Iris pigment epithelial cell (primary cell): ENCODE measurements around the gene MED12L.

Source experiments
- DNase-seq: peaks from one replicate; pipeline ENCODE4 v3.0.0-alpha.2; 2011; ENCODE audit warnings: low read depth

The MED12L gene

DNA sequence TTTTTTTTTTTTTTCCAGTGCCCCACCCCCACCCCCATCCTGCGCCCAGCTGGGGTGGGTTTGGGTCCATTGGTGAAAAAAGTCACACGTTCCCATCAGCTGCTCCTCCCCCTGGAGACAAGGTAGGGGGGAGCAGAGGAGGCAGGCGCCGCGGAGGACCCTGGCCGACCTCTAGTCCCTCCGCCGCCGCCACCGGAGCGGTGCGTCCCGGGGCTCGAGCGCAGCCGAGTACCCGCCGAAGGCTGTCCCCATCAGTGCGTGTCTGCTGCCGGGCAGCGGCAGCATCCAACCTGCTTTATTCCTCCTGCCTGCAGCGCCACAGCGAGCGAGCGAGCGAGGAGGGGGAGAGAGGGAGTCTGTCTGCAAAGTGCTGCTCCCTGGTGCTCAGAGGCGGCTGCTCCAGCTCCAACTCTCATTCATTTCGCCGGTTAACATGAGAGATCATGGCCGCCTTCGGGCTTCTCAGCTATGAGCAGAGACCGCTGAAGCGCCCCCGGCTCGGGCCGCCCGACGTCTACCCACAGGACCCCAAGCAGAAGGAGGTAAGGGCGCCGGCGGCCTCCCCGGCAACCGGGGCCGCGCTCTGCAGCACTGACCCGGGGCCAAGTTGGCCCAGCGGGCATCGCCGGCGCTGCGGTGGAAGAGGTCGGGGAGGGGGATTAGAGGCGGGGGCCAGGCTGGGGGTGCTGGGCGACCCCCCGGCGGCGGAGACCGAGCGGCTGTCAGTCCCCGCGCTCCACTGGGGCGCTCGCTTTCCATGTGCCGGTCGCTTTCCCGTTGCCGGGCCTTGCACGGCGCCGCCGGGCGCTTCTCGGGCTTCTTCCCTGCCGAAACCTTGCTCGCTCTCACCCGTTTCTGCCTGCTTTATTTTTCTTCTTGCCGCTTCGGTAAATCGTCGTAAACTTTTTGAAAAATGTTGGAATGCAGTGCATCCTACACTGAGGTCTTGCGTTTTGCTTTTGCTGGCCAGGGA lies 1.3 kb downstream of the MED12L start:
- peak; percentile 93 for DNase-seq

DNA sequence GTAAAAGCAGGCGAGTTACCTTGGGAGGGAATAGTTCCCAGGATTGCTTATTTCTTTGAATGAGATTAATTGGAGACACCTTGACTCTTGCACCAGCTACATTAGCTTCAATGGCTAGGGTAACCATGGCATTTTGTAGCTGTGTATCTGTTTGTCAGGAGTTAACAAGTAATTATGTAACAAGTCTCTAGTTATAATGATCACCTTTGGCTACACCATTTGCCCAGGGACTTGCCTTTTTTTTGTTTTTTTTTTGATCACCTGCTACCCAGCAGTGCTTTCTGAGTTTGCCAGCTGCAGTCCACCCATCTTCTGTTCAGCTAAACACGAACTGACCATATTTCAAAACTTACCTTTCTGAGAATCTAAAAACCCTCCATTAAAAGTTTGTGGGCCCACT lies 2.2 kb downstream of the MED12L start:
- DNase-seq, result no peak

DNA sequence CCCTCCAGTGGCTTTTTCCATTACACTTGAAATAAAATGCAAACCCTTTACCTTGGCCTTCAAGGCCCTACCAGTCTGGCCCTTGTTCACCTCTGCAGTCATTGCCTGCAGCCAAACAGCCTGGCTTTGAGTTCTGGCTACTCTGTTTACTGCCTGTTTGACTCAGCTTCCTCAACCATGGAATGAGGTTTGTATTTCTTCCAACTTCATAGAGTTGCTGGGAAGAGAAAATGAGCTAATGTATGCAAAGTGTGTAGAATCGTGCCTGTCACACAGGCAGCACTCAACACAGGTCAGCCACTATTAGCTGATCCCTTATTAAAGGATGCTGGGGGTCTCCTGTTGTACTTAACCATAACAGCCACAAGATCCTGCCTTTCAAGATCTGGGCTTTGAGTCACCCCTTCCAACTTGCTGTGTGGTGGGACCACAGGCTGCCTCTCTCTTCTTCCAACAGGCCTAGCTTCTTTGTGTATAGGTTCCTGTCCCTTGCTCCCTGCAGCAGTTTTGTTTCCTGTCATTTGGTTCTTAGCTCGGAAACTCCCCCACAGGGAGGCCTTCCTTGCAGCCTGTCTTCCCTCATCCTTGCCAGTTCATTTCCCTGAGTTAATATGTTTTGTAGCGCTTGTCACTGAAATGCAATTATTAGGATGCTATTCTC lies 6.4 kb downstream of the MED12L start:
- DNase-seq, result peak; percentile 10

DNA sequence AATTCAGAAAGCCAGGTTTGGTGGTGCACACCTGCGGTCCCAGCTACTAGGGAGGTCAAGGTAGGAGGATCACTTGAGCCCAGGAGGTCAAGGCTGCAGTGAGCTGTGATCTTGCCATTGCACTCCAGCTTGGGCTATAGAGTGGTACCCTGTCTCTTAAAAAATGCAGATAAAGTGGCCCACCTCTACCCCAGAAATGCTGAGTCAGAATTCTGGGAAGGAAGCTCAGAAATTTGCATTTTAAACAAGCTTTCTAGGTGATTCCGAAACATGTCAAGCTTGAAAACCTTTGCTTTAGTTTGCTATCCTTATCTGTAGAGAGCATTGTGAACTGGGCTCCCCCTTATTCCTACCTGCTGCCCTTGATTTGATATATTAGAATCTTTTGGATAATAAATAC lies 7.7 kb downstream of the MED12L start:
- no peak for DNase-seq

DNA sequence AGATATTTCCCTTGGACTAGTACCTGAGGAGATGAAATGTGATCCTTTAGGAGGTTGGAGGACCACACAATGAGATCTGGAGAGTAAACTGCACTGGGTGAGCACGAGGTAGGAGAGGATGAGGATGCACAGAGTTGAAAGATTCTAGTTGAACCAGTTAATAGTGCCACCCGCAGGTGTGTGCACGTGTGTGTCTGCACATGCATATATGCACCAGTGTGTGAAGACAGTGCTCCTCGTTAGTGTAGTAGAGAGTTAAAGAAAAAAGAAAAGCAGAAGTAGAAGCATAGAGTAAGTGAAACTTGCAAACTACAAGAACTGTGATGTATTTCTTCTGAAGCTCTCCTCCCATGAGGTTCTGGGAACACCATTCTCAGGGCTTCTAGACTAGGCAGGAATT lies 8.4 kb downstream of the MED12L start:
- DNase-seq, result no peak

DNA sequence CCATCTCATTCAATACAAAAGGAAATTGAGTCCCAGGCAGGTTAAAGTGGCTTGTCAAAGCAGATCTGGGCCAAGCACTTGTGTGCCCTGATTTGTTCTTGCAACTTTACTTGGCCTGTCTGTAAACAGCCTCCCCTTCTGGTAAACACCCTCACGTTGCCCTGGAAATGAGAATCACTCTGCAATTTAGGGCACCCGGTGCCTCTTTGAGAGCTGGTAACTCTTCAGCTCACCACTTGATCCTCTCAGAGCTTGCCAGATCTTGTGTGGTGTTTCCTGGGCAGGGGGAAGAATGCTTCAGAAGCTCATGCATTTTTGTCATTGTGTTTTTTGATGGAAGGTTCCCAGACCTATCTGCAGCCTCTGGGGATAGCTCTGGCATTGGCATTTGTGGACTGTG lies 11.3 kb downstream of the MED12L start:
- no peak for DNase-seq

DNA sequence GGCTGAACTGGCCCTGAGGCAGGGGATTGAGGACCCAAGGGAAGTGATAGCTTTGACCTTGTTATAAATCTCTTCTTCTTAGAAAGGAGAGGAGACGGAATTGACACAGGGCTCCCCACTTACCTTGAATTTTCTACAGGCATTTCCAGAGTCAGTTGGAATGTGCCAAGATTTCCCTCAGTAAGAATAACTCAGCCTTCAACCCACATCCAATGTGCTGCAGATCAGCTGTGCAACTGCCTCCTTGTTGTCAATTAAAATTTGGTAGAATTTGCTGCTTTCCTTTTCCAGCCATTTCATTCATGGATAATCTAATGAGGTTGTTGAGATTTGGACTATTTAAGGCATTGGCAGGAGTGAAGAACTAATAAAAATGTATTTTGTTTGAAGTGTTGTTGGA lies 14.6 kb downstream of the MED12L start:
- DNase-seq, result no peak

DNA sequence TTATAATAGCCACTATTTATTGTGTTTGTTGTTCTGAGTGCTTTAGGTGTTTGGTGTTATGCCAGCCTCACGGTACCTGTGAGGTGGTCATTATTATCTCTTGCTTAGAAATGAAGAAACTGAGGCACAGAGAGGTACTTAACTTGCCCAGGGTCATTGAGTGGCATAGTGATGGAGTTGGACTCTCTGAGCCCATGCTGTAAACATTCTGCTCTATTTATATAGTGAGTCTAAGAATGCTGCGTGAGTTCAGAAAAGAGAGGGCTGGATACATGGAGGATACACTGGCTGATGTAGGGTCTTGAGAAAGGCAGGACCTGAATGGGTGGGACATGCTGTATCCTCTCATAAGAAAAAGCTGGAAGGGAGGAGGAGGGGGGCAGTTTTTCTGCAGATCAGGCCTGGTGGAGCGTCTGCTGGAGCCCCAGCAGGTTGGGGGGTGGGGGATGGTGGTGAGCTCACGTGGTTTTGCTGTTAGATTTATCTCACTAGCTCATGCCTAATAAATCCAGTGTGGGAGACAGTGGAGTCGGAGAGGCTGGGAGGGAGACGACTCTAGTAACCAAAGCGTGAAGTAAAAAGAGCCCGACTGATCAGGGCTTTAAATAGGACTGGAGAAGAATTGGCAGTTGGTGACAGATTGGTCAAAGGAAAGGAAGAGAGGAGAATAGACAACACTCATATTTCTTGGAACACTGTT lies 16.0 kb downstream of the MED12L start:
- no peak for DNase-seq

DNA sequence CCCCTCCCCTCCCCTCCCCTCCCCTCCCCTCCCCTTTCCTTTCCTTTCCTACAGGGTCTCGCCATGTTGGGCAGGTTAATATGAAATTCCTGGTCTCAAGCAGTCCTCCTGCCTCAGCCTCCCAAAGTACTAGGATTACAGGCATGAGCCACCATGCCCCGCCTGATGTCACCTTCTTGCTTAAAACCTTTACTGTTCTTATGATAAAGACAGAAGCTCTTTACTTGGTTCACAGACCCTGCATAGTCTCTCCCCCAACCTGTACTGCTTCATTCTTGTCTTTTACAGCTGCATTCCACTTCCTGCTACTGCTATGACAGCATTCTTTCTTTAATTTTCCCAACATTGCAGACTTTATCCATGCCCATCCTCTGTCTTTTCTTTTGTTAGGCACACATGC lies 20.8 kb downstream of the MED12L start:
- DNase-seq, result no peak

DNA sequence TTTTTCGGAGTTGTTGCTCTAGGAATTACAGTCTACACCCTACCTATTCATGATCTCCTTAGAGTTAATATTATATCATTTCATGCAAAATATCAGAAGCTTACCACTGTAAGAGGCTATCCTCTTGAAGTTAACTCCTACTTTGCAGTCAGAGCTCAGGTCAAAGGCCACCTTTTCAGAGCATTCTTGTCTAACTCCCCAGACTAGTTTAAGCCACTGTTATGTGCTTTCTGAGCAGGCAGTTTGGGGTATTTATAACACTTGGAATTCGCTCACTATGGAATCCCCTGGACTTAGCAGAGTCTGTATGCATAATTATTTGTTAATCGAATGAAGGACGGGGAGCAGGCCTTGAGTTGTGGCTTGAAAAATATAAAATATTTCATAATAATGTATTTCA lies 21.7 kb downstream of the MED12L start:
- no peak for DNase-seq

DNA sequence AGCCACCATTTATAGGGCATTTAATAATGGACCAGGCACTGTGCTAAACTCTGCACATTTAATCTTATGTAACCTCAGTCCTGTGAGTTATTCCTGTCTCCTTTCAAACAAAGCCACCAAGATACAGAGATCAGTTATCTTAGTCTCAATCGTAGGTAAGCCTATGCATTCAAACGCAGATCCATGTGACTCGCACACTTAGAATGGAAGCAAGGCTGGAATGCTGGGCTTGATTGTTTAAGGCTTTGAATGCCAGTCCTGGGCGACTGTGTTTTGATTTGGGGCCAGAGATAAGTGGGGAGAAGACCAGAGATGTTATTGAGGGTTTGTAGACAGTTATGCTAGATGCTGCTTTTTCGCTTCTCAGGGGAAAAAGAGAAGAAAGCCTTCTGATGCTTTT lies 22.2 kb downstream of the MED12L start:
- DNase-seq, result no peak

DNA sequence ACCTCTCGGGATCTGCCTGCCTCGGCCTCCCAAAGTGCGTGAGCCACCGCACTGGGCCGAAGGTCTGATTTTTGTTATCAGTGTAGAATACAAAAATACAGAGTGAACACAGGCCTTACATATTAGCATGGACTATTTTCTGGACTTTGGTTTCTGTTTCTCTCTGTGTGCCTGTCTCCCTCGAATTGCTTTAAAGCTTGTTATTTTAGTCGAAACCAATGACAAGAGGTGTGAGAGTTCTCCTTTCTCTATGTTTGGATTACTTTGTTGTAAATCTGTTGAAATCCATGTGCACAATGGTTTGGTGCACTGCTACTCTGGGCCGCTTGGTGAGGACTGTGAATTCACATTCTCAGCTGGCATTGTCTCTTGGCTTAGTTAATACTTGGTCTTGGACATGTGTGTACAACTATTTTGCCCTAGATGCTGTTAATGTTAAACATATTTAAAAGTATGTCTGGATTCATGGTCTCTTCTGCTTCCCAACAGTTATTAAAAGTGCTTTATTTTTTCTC lies 23.9 kb downstream of the MED12L start:
- DNase-seq, result no peak

DNA sequence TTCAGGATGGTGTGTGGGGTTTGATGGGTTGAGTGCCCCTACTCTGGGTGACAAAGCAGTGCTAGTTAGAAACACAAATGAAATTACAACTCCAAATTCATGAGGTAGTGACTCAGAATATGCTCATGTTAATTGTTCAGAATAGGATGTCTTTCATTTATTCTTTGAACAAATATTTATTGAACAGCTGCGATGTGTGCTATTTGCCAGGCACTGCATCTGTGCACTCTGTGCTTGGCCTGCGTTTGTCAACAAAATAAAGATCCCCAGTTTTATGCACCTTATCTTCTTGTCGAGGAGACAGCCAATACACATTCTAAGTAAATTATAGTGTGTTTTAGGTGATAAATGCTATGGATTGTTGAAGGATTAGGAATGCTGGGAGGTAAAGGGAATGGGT lies 27.3 kb downstream of the MED12L start:
- no peak for DNase-seq

DNA sequence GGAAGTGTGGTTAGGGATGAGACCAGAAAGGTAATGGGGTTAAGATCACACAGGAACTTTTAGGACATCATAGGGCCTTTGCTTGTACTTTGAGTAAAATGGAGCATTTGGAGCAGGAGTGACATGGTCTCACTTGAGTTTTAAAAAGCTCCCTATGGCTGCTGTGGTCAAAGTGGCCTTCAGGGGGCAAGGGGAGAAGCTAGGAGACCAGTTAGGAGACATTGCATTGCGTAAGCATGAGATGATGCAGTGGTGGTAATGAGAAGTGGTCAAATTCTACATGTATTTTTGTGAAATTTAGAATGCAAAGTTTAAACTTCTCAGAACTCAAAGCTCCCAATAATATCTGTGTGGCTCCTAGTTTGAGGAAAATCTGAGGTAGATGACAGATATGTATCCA lies 27.9 kb downstream of the MED12L start:
- no peak for DNase-seq

DNA sequence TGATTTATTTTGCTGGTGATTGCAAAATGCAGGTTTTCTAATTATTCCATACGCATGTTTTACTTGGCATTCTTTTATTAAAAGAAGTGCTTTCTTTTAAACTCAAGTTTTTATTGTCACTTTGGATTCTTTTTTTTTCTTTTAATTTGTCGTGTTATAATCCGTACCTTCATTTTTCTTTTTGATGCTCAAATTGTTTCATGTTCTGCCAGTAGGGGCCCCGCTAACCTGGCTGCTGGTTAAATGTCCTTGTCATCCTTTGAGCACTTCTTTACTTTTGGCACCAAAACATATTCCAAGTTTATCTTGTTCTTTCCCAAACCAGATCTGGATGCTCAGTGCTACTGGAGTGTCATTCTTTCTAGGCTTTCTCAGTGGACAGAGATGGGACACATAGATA lies 31.6 kb downstream of the MED12L start:
- DNase-seq, result no peak

DNA sequence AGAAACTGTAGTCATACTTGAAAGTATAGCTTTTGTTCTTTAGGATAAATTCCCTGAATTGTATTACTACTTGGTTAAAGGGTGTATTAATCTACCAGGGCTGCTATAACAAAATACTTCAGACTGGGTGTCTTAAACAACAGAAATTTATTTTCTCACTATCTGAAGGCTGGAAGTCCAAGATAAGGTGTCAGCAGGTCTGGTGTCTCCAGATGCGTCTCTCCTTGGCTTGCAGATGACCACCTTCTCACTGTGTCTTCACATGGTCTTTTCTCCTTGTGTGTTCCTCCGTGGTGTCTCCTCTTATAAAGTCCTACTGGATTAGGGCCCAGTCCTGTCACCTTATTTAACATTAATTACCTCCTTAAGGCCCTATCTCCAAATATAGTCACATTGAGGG lies 33.7 kb downstream of the MED12L start:
- no peak for DNase-seq

DNA sequence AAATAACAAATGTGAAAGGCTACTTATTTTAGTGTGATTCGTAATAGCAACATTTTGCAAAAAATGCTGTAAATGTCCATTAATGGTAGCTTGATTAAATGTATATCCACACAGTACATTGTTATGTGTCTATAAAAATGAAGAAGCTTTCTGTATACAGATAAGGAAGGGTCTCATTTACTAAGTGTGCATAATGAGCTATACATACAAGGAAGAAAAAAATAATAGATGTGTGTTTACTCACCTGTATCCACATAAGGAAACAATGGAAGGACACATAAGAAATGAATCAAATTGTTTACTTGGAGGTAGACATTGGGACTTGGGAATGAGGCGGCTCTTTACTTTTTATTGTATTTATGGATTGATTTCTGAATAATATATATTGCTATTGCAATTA lies 34.9 kb downstream of the MED12L start:
- no peak for DNase-seq

DNA sequence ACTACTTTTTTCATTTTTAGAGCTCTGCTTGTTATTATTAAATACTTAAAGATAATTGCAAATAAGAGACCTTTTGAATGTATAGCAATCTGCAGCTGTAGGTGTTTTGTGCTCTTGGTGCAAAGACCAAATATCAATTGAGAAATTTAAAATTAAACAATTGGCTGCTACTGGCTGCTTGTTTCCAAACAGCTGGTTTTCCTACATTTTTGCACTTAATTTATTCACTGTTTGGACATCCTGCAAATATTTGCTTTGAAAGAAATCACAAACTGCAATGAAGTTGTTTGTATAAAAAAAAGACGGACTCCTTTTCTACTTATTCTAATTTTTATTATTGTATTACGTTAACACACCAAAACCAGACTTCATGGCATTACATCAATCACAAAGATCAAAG lies 35.6 kb downstream of the MED12L start:
- DNase-seq, result no peak

DNA sequence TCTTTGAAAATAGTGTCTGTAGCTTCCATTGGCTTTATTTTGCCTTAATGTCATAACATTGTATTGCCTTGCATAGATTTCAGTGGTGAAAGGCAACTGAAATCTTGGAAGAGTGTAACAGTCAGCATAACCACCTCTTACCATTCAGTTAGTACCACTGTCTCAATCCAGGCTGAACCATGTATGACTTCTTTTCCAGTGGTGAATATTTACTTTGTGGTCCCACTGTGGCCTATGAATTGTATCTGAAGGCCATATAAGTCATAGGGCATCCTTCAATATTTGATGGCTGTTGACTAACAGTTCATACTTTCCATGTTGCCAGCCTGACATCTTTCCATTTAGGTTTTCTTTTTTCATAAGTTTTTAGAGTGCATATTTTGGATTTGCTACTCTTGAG lies 38.4 kb downstream of the MED12L start:
- no peak for DNase-seq

DNA sequence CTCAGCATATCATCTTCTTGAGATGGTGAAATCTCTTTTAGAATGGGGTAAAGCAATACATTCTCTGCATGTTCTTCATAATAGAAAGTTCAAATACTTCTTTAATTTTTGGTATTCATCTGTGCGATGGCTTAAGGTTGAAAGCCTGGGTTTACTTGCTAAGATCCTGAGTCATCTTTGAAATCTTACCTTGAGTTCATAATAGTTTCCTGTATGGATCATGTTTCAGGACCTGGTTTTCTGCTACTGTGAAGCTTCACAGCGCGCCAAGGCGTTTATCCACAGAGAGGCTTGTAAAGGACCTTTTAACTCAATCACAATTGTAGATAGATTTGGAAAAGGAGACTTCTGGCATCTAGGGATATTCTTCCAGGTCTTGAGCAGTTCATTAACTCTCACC lies 39.0 kb downstream of the MED12L start:
- DNase-seq, result peak; percentile 44

DNA sequence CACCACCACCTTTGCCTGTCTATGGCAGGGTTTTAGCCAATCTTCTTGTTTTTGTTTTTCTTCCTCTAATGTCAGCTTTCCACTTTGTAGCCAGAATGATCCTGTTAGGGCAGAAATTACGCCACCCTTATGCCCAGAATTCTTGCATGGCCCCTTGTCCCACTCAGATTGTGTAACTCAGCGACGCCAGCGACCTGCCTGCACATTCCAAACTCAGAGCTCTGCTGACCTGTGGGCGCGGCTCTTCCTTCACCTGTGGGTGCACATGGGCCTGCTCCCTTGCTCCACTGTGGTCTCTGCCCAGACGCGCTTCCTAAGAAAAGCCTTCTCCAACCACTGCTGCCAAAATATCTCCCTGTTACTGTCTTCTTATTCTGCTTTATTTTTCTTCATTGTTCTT lies 45.0 kb downstream of the MED12L start:
- DNase-seq, result no peak

DNA sequence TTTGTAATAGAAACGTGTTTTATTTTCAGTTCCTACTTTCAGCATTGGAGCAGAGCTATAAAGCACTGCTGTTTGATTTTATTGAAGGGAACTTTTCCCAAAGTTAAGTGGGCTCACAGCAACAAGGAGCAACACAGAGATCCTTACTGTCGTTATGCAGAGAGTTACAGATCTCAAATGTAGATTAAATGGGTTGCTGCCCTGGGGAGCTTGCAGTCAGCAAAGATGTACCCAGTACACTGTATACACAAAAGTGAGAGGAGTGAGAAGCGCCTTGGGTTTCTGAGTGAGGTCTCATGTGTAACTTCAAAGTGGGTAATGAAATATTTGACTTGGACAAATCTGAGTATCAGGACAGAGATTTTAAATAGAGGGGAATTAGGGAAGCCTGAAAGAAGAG lies 47.7 kb downstream of the MED12L start:
- DNase-seq, result no peak
